Stimulated activated CD4-positive, alpha-beta T cell treated with anti-CD3 and anti-CD28 coated beads, Interleukin-2, amount 100 ng/mL, for 48 hours (primary cell): ENCODE results near the gene LRRC75A.

Experiments
- DNase-seq, 2 donors: peaks; one replicate each; pipeline ENCODE4 v3.0.0-alpha.2; 2020

LRRC75A gene

GRCh38 chr17:16493531-16494046 lies 1.6 kb upstream of the LRRC75A start:
- DNase-seq = no peak

GRCh38 chr17:16492613-16493530 lies 879 bp upstream of the LRRC75A start:
- DNase-seq = no peak

GRCh38 chr17:16491131-16491702 lies 776 bp downstream of the LRRC75A start:
- no peak for DNase-seq

GRCh38 chr17:16489431-16489830 lies 2.6 kb downstream of the LRRC75A start:
- DNase-seq = no peak

GRCh38 chr17:16488968-16489337 lies 3.0 kb downstream of the LRRC75A start:
- DNase-seq = no peak

GRCh38 chr17:16488186-16488967 lies 3.6 kb downstream of the LRRC75A start:
- DNase-seq = no peak

GRCh38 chr17:16486373-16487250 lies 5.4 kb downstream of the LRRC75A start:
- no peak for DNase-seq

GRCh38 chr17:16484445-16485175 lies 7.4 kb downstream of the LRRC75A start:
- no peak for DNase-seq

- DNase-seq = no peak
These were observed 8.9 kb downstream of the LRRC75A start for GRCh38 chr17:16483021-16483645.

- no peak for DNase-seq
These were observed 9.7 kb downstream of the LRRC75A start for GRCh38 chr17:16482253-16482652.

GRCh38 chr17:16480995-16481394 lies 11.0 kb downstream of the LRRC75A start:
- DNase-seq = no peak

GRCh38 chr17:16479264-16479663 lies 12.7 kb downstream of the LRRC75A start:
- no peak for DNase-seq

GRCh38 chr17:16478649-16479048 lies 13.3 kb downstream of the LRRC75A start:
- DNase-seq = no peak

GRCh38 chr17:16477666-16478065 lies 14.3 kb downstream of the LRRC75A start:
- no peak for DNase-seq

GRCh38 chr17:16477255-16477654 lies 14.7 kb downstream of the LRRC75A start:
- DNase-seq = no peak

GRCh38 chr17:16475179-16475704 lies 16.8 kb downstream of the LRRC75A start:
- no peak for DNase-seq

GRCh38 chr17:16474012-16474725 lies 17.8 kb downstream of the LRRC75A start:
- no peak for DNase-seq

- DNase-seq = no peak
These were observed 18.7 kb downstream of the LRRC75A start for GRCh38 chr17:16473044-16474011.

- no peak for DNase-seq
These were observed 19.5 kb downstream of the LRRC75A start for GRCh38 chr17:16472539-16472938.
